PC-3 (cell line): ENCODE data around the gene LAD1.

Source experiments
- EZH2 ChIP-seq: fragments of 300-600 bp; sonication (generic); IDR thresholded peaks from one replicate; pipeline ENCODE4 v1.6.1; 2017; ENCODE audit warnings: antibody characterized with exemption, mild to moderate bottlenecking, low read length; ENCODE audit not compliant: unreplicated experiment
- EZH2phosphoT487 ChIP-seq: fragments of 300-600 bp; sonication (generic); IDR thresholded peaks from 2 replicates; pipeline ENCODE4 v1.6.1; 2018; ENCODE audit warnings: mild to moderate bottlenecking, antibody characterized with exemption, low read length, borderline replicate concordance
- TF ChIP-seq, protein P1 (sequence below): fragments of 300-600 bp; sonication (generic); conservative IDR thresholded peaks from 2 replicates; pipeline ENCODE4 v1.5.1; 2017; ENCODE audit warnings: antibody characterized with exemption, low read depth, mild to moderate bottlenecking, low read length

DNA sequence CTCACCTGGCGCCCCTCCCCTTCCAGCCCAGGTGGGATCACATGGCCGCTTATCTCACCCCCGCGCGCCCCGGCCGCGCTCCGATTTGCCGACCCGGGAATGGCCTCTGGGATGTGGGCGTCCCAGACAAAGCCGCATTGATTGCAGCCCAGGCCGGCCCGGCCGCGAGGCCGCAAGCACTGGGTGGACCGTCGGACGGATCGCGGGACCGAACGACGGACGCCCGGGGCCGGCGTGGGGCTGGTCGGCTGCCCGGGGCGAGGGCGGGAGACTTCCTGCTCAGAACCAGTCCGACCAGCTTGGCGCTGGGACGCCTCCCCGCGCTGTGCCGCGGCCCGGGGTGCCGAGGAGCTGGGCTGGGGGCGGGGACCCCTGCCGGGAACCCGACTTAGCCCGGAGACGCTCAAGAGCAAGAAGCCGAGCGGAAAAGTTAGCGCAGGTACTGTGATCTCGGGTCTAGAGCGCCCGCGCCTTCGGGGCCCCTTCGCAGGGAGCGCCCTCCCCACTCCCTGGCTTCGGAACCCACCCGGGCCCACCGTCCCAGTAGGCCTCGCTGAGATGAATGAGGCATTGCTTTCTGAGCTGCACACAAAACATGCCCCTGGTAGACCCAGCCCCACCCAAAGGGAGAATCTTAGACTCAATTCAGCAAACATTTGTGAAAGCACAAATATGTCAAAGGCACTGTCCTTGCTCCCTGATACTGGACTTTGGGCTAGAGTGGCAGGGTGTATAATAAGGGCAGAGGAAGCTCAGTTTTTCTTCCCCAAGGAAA, 415 bp upstream of the LAD1 start:
- TF ChIP-seq, protein P1, sequence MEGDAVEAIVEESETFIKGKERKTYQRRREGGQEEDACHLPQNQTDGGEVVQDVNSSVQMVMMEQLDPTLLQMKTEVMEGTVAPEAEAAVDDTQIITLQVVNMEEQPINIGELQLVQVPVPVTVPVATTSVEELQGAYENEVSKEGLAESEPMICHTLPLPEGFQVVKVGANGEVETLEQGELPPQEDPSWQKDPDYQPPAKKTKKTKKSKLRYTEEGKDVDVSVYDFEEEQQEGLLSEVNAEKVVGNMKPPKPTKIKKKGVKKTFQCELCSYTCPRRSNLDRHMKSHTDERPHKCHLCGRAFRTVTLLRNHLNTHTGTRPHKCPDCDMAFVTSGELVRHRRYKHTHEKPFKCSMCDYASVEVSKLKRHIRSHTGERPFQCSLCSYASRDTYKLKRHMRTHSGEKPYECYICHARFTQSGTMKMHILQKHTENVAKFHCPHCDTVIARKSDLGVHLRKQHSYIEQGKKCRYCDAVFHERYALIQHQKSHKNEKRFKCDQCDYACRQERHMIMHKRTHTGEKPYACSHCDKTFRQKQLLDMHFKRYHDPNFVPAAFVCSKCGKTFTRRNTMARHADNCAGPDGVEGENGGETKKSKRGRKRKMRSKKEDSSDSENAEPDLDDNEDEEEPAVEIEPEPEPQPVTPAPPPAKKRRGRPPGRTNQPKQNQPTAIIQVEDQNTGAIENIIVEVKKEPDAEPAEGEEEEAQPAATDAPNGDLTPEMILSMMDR: no peak
- TF ChIP-seq EZH2 (no peak), EZH2phosphoT487 (peak; percentile 97)
